Neuron (in vitro differentiated cells): ENCODE results near the gene FHL1.

Experiments used
- H2AFZ ChIP-seq: one replicate; pipeline ENCODE4 v1.6.1; 2013; ENCODE audit warnings: low read depth, mild to moderate bottlenecking, inconsistent platforms, low read length, moderate library complexity
- H3K27me3 ChIP-seq: one replicate; pipeline ENCODE4 v1.6.1; 2013; ENCODE audit warnings: low read length; ENCODE audit not compliant: insufficient read depth
- H3K36me3 ChIP-seq: one replicate; pipeline ENCODE4 v1.6.1; 2013; ENCODE audit warnings: low read length; ENCODE audit not compliant: insufficient read depth
- H3K4me1 ChIP-seq: one replicate; pipeline ENCODE4 v1.6.1; 2013; ENCODE audit warnings: low read length; ENCODE audit not compliant: insufficient read depth
- H3K4me3 ChIP-seq: 2 replicates; pipeline ENCODE4 v1.5.1; 2013; ENCODE audit warnings: mild to moderate bottlenecking, low read length, moderate library complexity
- H3K9me3 ChIP-seq: one replicate; pipeline ENCODE4 v1.6.1; 2013; ENCODE audit warnings: low read length

The FHL1 gene

GRCh38 chrX:136210243-136210642 lies 62.9 kb downstream of the FHL1 start:
- Histone ChIP-seq H3K4me1 (peaks cover 13% of the 10 kb centered on the region), H3K36me3 (no peaks in the 10 kb centered on the region), H3K27me3 (no peaks in the 10 kb centered on the region), H2AFZ (no peak overlapping the region), H3K9me3 (no peaks in the 10 kb centered on the region), H3K4me3 (no peak overlapping the region)

DNA sequence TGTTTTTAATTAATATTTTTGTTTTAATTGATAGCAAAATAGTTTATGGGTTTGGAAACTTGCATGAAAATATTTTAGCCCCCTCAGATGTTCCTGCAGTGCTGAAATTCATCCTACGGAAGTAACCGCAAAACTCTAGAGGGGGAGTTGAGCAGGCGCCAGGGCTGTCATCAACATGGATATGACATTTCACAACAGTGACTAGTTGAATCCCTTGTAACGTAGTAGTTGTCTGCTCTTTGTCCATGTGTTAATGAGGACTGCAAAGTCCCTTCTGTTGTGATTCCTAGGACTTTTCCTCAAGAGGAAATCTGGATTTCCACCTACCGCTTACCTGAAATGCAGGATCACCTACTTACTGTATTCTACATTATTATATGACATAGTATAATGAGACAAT lies 63.5 kb downstream of the FHL1 start:
- H3K36me3 ChIP-seq, result no peaks in the 10 kb centered on the region
- peaks cover 13% of the 10 kb centered on the region for H3K4me1 ChIP-seq
- H3K9me3 ChIP-seq, result no peaks in the 10 kb centered on the region
- no peaks in the 10 kb centered on the region for H3K27me3 ChIP-seq
- no peak overlapping the region for H3K4me3 ChIP-seq
- no peak overlapping the region for H2AFZ ChIP-seq

DNA sequence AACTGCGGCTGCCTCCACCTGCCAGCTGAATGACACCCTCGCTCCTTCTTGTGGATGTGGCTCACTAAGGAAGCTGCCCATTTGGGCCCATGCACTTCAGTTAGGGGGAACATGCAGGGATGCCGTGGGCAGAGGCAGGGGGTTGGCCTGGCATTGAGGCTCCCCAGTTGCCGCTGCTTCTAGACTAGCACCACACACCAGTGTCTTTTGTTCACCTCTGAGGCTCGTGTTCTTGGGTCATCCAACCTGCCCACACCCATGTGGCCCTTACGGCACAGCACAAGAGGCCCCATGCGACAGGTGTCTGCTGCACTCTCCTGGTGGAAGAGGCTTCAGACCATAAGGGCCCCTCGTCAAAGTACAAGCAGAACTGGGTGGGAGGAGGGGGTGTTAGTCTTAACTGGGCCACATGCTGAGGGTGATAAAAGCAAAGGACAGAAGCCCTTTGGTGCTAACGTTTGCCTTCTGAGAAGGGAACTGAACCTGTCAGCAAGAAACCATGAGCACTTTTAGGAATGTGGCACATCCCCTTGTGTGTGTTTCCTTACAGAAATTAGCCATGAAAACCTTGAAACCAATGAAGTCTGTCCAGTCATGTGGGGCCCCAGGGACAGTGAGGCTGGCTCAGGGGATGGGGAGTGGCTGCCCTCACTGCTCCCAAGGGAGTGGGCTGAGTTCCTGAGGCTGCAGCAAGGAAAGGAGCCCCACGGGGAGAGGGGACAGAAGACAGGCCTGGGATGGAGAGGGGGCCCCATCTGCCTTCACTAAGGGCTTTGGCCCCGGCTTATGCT lies 64.6 kb downstream of the FHL1 start:
- Histone ChIP-seq H3K4me3 (no peak overlapping the region), H3K4me1 (peaks cover 13% of the 10 kb centered on the region), H3K36me3 (no peaks in the 10 kb centered on the region), H3K9me3 (no peaks in the 10 kb centered on the region), H3K27me3 (no peaks in the 10 kb centered on the region), H2AFZ (no peak overlapping the region)

- H3K27me3 ChIP-seq, result no peaks in the 10 kb centered on the region
- no peaks in the 10 kb centered on the region for H3K36me3 ChIP-seq
- no peak overlapping the region for H3K4me3 ChIP-seq
- H3K9me3 ChIP-seq, result no peaks in the 10 kb centered on the region
- H2AFZ ChIP-seq, result no peak overlapping the region
- H3K4me1 ChIP-seq, result peaks cover 13% of the 10 kb centered on the region
Observed at GRCh38 chrX:136212557-136213111, 65.3 kb downstream of the FHL1 start.

GRCh38 chrX:136214551-136214950 lies 67.2 kb downstream of the FHL1 start:
- Histone ChIP-seq H3K36me3 (peaks cover 6% of the 10 kb centered on the region), H3K27me3 (no peaks in the 10 kb centered on the region), H3K4me3 (no peak overlapping the region), H3K4me1 (peaks cover 13% of the 10 kb centered on the region), H3K9me3 (no peaks in the 10 kb centered on the region), H2AFZ (no peak overlapping the region)

DNA sequence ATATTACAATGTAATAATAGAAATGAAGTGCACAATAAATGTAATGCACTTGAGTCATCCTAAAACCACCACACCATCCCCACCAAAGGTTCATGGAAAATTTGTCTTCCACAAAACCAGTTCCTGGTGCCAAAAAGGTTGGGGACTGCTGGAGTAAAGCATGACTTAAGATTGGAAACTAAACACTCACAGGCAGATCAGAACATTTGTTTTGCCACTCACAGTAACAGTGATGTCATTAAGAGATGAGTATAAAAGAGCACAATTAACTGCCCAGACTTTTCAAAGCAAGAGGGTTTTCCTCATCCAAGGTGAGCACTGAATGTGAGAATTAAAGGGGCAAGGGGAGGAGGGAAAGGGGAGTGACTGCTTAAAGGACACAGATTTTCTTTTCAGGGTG lies 68.2 kb downstream of the FHL1 start:
- H3K4me1 ChIP-seq, result peaks cover 13% of the 10 kb centered on the region
- H3K27me3 ChIP-seq, result no peaks in the 10 kb centered on the region
- H3K4me3 ChIP-seq, result no peak overlapping the region
- no peak overlapping the region for H2AFZ ChIP-seq
- H3K9me3 ChIP-seq, result no peaks in the 10 kb centered on the region
- H3K36me3 ChIP-seq, result peaks cover 13% of the 10 kb centered on the region

- Histone ChIP-seq H3K27me3 (no peaks in the 10 kb centered on the region), H2AFZ (no peak overlapping the region), H3K9me3 (no peaks in the 10 kb centered on the region), H3K4me1 (peaks cover 4% of the 10 kb centered on the region), H3K36me3 (peaks cover 30% of the 10 kb centered on the region), H3K4me3 (no peak overlapping the region)
Observed at GRCh38 chrX:136219893-136220292, 72.6 kb downstream of the FHL1 start.

DNA sequence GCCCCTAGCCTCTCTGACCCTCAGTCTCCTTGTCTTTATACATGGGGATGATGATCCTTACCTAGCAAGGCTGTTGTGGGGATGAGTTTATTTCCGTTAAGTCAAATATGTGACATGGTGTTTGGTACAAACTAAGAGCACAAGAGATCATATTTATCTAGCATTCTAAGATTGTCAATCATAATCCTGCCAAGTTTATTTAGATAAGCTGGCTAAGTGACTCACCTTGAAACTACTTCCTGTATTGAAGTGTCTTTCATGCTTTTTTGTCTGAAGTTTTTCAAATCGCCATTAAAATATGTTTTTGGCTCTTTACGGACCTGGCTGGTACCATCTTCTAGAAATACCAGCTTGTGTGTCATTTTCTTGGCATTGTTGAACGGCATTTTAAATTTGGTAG lies 73.2 kb downstream of the FHL1 start:
- Histone ChIP-seq H3K4me1 (no peaks in the 10 kb centered on the region), H3K27me3 (no peaks in the 10 kb centered on the region), H2AFZ (no peak overlapping the region), H3K4me3 (no peak overlapping the region), H3K36me3 (peaks cover 30% of the 10 kb centered on the region), H3K9me3 (no peaks in the 10 kb centered on the region)

DNA sequence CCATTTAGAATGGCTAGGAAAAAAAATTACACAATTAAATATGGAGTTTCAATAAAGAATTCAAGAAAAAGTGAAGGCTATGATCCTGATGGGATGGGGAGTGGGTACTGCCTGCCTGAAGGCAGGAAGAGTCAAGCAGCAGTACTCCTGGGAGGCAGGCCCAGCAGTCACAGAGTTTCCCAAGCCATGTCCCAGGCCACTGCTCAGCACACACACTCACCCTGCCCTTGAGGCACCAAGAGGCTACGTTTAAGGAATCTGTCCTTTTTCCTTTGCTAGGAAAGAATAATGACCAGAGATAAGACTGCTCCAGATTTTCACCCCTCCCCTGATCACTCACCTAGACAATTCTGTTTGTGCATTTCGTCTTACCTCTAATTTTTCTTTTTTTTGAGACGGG lies 73.6 kb downstream of the FHL1 start:
- peaks cover 30% of the 10 kb centered on the region for H3K36me3 ChIP-seq
- no peaks in the 10 kb centered on the region for H3K27me3 ChIP-seq
- no peak overlapping the region for H3K4me3 ChIP-seq
- no peaks in the 10 kb centered on the region for H3K4me1 ChIP-seq
- no peak overlapping the region for H2AFZ ChIP-seq
- H3K9me3 ChIP-seq, result no peaks in the 10 kb centered on the region

DNA sequence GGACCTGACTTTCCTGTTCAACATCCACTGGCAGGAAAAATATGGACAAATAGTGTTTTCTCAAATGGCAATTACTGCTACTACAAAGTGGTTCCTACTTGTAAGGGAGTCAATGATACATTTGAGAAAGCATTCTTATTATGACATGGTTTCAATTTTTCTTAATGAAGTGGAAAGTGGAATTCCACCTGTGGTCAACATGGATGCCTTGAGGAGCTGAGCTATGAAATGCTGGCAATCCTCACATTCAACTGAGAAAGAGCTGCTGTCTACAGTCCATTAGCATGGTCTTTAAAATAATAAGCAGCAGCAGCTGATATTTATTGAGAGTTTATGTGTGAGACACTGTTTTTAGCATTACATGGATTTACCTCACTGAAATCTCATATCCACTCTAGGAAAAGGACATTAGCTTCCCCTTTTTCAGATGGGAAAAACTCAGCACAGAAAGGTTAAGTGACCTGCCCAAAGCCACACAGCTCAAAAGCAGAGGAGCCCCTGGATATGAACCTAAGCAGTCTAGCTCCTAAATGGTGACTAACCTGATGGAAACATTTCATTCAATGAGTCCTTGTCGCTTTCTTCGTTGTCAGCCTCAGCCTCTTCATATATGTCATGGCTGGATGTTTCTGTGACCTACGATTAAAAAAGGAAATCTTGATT lies 74.6 kb downstream of the FHL1 start:
- Histone ChIP-seq H3K4me1 (no peaks in the 10 kb centered on the region), H3K36me3 (peaks cover 30% of the 10 kb centered on the region), H3K27me3 (no peaks in the 10 kb centered on the region), H3K9me3 (no peaks in the 10 kb centered on the region), H2AFZ (no peak overlapping the region), H3K4me3 (no peak overlapping the region)

GRCh38 chrX:136227074-136227473 lies 79.7 kb downstream of the FHL1 start:
- Histone ChIP-seq H3K36me3 (peaks cover 20% of the 10 kb centered on the region), H3K27me3 (no peaks in the 10 kb centered on the region), H3K4me3 (no peak overlapping the region), H3K9me3 (no peaks in the 10 kb centered on the region), H2AFZ (no peak overlapping the region), H3K4me1 (no peaks in the 10 kb centered on the region)

DNA sequence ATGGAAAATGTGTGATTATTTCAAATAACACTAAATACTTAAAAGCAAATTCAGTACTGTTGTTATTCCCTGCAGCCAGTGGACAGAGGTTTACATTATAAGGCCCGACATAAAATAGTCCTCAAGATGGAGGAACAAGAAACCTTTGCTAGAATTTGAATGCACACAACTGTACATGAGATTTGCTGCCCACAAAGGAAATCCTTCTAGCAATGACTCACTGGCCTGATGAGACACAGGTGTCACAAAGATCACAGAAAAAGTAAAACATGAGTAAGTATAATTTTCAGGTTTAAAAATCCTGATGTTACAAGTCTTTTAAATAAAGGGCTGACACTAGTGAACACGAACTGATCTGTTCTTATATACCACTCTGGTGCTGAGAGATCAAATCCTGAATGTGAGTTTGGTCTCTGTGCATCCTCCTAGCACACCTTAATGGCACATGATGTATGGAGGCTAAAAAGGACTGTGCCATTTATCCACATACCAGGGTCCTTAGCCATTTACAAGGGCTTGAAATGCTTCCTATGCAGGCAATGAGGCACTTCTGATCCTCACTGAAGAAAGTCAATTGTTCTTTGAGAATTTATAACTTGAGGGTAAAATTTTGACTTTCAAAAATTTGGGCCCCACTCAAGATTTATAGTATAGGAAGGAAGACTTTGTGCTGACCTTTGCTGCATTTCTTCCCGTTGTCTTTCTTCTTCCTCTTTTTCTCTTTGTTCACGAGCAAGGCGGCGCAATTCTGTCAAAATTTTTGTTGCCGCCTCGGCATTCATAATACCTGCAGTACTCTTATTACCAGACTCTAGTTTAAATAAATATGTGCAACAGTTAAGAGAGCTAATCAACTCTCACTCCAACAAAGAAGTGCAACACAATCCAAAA lies 80.9 kb downstream of the FHL1 start:
- H3K4me1 ChIP-seq, result no peaks in the 10 kb centered on the region
- no peaks in the 10 kb centered on the region for H3K9me3 ChIP-seq
- no peak overlapping the region for H2AFZ ChIP-seq
- no peaks in the 10 kb centered on the region for H3K27me3 ChIP-seq
- peaks cover 18% of the 10 kb centered on the region for H3K36me3 ChIP-seq
- H3K4me3 ChIP-seq, result no peak overlapping the region

DNA sequence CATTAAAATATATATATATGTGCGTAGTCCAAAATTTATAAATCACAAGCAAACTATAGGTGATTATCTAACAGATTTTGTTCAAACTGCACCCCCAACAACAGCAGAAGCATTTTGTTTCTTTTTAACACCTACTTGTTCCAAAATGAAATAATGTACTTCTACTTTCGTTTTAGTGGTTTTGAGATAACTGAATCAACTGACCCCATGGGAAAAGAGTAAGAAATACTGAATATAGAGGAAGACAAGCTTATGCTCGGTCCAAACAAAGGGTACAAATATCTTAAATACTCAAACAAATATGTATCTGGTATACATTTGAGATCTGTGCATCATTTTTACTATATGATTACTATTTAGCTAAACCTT lies 81.5 kb downstream of the FHL1 start:
- no peaks in the 10 kb centered on the region for H3K9me3 ChIP-seq
- peaks cover 18% of the 10 kb centered on the region for H3K36me3 ChIP-seq
- H2AFZ ChIP-seq, result no peak overlapping the region
- no peak overlapping the region for H3K4me3 ChIP-seq
- no peaks in the 10 kb centered on the region for H3K4me1 ChIP-seq
- H3K27me3 ChIP-seq, result no peaks in the 10 kb centered on the region
